ENCODE data around the gene KNDC1. TPM values are rescaled to one million over a fixed set of nuclear protein-coding genes. Genes with fewer than 3 reads are reported as not detected.
A peak's percentile ranks its signal among the peaks of the same experiment; 100 is the strongest.

The KNDC1 gene
- total and polyA plus RNA-seq, 10 donors, result 0.05 to 3.5 (median 1.0) TPM

- intact Hi-C loops (cut with DNase I; ENCODE audit: low total_unique reads), result no loop called here
- DNase-seq, result no peak
These were observed 3.1 kb upstream of the KNDC1 start for GRCh38 chr10:133156674-133157579.

GRCh38 chr10:133157662-133158436 lies 2.2 kb upstream of the KNDC1 start:
- 72 to 86% (median 81%) methylated on average over 27 to 34 of the region's 34 CpGs for WGBS, 5 donors
- Histone ChIP-seq H3K27me3 (replicated peaks in 1 of 7) (peaks cover 0 to 55% (median 38%) of the 10 kb centered on the region in 7 donors), H3K27ac (no peak overlapping the region), H3K9me3 (no peaks in the 10 kb centered on the region), H3K4me3 (no peak overlapping the region), H3K36me3 (no peaks in the 10 kb centered on the region), H3K4me1 (peaks cover 0 to 23% (median 14%) of the 10 kb centered on the region in 6 donors)
- TF ChIP-seq POLR2AphosphoS5 (IDR thresholded peaks at IDR 0.05) (no peak), POLR2A (IDR thresholded peaks at IDR 0.05) (no peak), CTCF (IDR thresholded peaks at IDR 0.05 in 8 of 11, conservative IDR thresholded peaks at IDR 0.05 in 3 of 11) (no peak)
- intact Hi-C loops (cut with DNase I; ENCODE audit: low total_unique reads), result no loop called here
- peak; percentile 63 for DNase-seq

More at GRCh38 chr10:133156674-133157579, 3.1 kb upstream of the KNDC1 start:
- Histone ChIP-seq H3K36me3 (no peaks in the 10 kb centered on the region), H3K27ac (no peak overlapping the region), H3K27me3 (replicated peaks in 1 of 7) (peaks cover 0 to 48% (median 29%) of the 10 kb centered on the region in 7 donors), H3K9me3 (no peaks in the 10 kb centered on the region), H3K4me3 (no peak overlapping the region), H3K4me1 (peaks cover 0 to 23% (median 14%) of the 10 kb centered on the region in 6 donors)
- WGBS, 5 donors, result 78 to 84% (median 81%) methylated on average over 22 to 24 of the region's 24 CpGs
- TF ChIP-seq POLR2AphosphoS5 (IDR thresholded peaks at IDR 0.05), result no peak
- TF ChIP-seq CTCF (IDR thresholded peaks at IDR 0.05 in 8 of 11, conservative IDR thresholded peaks at IDR 0.05 in 3 of 11), result no peak
- TF ChIP-seq POLR2A (IDR thresholded peaks at IDR 0.05), result no peak

GRCh38 chr10:133158437-133158755 lies 1.6 kb upstream of the KNDC1 start:
- Histone ChIP-seq H3K27me3 (replicated peaks in 1 of 7) (peaks cover 0 to 59% (median 42%) of the 10 kb centered on the region in 7 donors), H3K9me3 (no peaks in the 10 kb centered on the region), H3K27ac (no peak overlapping the region), H3K36me3 (no peaks in the 10 kb centered on the region), H3K4me3 (no peak overlapping the region), H3K4me1 (peaks cover 0 to 23% (median 14%) of the 10 kb centered on the region in 6 donors)
- TF ChIP-seq CTCF (IDR thresholded peaks at IDR 0.05 in 8 of 11, conservative IDR thresholded peaks at IDR 0.05 in 3 of 11) (no peak), POLR2AphosphoS5 (IDR thresholded peaks at IDR 0.05) (no peak), POLR2A (IDR thresholded peaks at IDR 0.05) (no peak)
- DNase-seq, result no peak
- intact Hi-C loops (cut with DNase I; ENCODE audit: low total_unique reads), result no loop called here
- WGBS, 5 donors, result 60 to 76% (median 65%) methylated on average over 7 to 12 of the region's 12 CpGs
